Measurements from ENCODE around the gene ARHGEF33. TPM values are rescaled to one million over a fixed set of nuclear protein-coding genes. Genes with fewer than 3 reads are reported as not detected.
A peak's percentile ranks its signal among the peaks of the same experiment; 100 is the strongest.

ARHGEF33 gene
- total and polyA plus RNA-seq, 2 of the 8 experiments (the other 6 are each of a cell fraction or from before 2014, with no cell fraction given) = 0.09 to 0.95 TPM

DNA sequence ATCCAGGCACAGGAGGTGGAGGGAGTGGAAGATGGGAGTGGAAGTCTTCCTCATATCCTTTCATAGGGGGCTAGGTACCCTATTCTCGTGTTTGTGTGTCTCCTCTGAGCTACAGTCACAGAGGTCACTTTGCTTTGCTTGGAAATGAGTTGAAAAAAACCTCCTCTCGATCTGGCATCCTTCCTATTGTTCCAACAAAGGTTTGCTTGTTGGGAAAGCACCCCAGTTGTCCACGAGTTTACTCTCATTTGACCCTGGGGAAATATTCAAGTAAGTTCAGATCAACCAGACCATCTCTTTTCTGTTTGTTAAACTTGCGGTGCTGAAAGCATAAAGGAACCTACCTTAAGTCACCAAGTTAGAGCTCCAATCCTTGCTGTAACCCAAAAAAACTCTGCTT, 59.3 kb downstream of the ARHGEF33 start:
- Histone ChIP-seq H2BK20ac (ENCODE audit: low read length) (no peak overlapping the region), H3K79me1 (ENCODE audit: low read depth, low read length) (no peaks in the 10 kb centered on the region), H4K8ac (ENCODE audit: extremely low read depth, insufficient read depth, low read length) (no peak overlapping the region), H2BK120ac (replicated peaks; ENCODE audit: low read depth, low read length) (no peak overlapping the region), H3K14ac (ENCODE audit: insufficient read length) (no peak overlapping the region), H4K91ac (replicated peaks; ENCODE audit: insufficient read length, low read length) (no peak overlapping the region), H3K18ac (ENCODE audit: extremely low read depth, low read length) (no peak overlapping the region), H3K4me1 (replicated peaks in 1 of 4; ENCODE audit: control insufficient read depth in 3 of 4, insufficient read depth in 4 of 4, low read length in 3 of 4) (no peaks in the 10 kb centered on the region), H3K4me2 (ENCODE audit: insufficient read depth in 1 of 2, low read depth in 2 of 2, low read length in 2 of 2) (no peak overlapping the region), H3K23me2 (ENCODE audit: low read depth, low read length) (no peaks in the 10 kb centered on the region; the same call in 1 of the 2 replicates), H3K56ac (replicated peaks; ENCODE audit: insufficient read length, low read depth, low read length) (no peak overlapping the region), H2BK15ac (ENCODE audit: low read length) (no peak overlapping the region), H3K27ac (ENCODE audit: low read depth, low read length) (no peak overlapping the region), H3K9ac (replicated peaks in 1 of 4; ENCODE audit: extremely low read depth in 1 of 4, low read depth in 3 of 4, low read length in 3 of 4) (no peak overlapping the region), H3K23ac (ENCODE audit: insufficient read length) (no peak overlapping the region), H2AFZ (ENCODE audit: low read length) (peak overlapping the region; percentile 3; the same call in 1 of the 2 replicates), H3K4ac (replicated peaks; ENCODE audit: insufficient read length, low read depth, low read length) (no peak overlapping the region), H3K4me3 (ENCODE audit: extremely low read depth in 1 of 4, insufficient read depth in 2 of 4, low read depth in 3 of 4, low read length in 4 of 4) (no peak overlapping the region), H4K5ac (ENCODE audit: insufficient read length, low read depth, low read length) (no peak overlapping the region), H2BK12ac (ENCODE audit: low read depth, low read length) (no peak overlapping the region), H3K9me3 (ENCODE audit: insufficient read depth in 2 of 2, low read depth in 1 of 2, low read length in 1 of 2) (no peaks in the 10 kb centered on the region), H3K27me3 (replicated peaks in 1 of 4; ENCODE audit: control insufficient read depth in 3 of 4, extremely low read depth in 1 of 4, insufficient read depth in 3 of 4, low read length in 3 of 4) (no peaks in the 10 kb centered on the region), H4K20me1 (replicated peaks in 1 of 2; ENCODE audit: control insufficient read depth in 1 of 2, insufficient read depth in 2 of 2, low read length in 2 of 2) (no peaks in the 10 kb centered on the region), H2AK5ac (ENCODE audit: low read depth, low read length) (no peak overlapping the region), H2BK5ac (ENCODE audit: low read depth, low read length) (no peak overlapping the region), H3K36me3 (ENCODE audit: control insufficient read depth in 2 of 4, insufficient read depth in 4 of 4, low read length in 3 of 4) (no peaks in the 10 kb centered on the region), H3K79me2 (ENCODE audit: control insufficient read depth in 1 of 2, insufficient read depth in 2 of 2, low read length in 2 of 2) (no peaks in the 10 kb centered on the region)
- FAIRE-seq (no peak), DNase-seq (ENCODE audit: low read depth in 1 of 2, low spot score in 2 of 2) (no peak)
- CTCF ChIA-PET (ENCODE audit: partially characterized antibody) = interaction anchor here (0.9 to 6.2 kb wide), 9 partner anchors 10 to 279 kb away, joined by 4 to 64 read pairs (median 9); no protein-coding TSS in a partner anchor
- WGBS, 2 experiments (ENCODE audit: extremely low coverage in 1 of 2, insufficient coverage in 1 of 2, insufficient read length in 1 of 2, insufficient replicate concordance in 2 of 2, low coverage in 1 of 2, low lambda C conversion rate in 2 of 2, missing lambda C conversion rate in 1 of 2) = 85% methylated on average over 4 of the region's 4 CpGs; no CpG with 5 or more reads in 1 of the 2 experiments
- POLR2A ChIA-PET (ENCODE audit: partially characterized antibody) = no interaction called here
- TF ChIP-seq EGR1 (IDR thresholded peaks at IDR 0.05; ENCODE audit: borderline replicate concordance, low read depth, low read length) (no peak), EZH2 (IDR thresholded peaks at IDR 0.05; ENCODE audit: low read depth, low read length, severe bottlenecking) (no peak), SIX5 (IDR thresholded peaks at IDR 0.05; ENCODE audit: low read depth, low read length) (no peak), CBX5 (IDR thresholded peaks at IDR 0.05; ENCODE audit: low read depth, low read length) (no peak), RXRA (IDR thresholded peaks at IDR 0.05; ENCODE audit: insufficient read depth, low read depth, low read length) (no peak), CHD2 (IDR thresholded peaks at IDR 0.05; ENCODE audit: low read length) (no peak), EP300 (IDR thresholded peaks at IDR 0.05; ENCODE audit: borderline replicate concordance in 1 of 2, low read depth in 2 of 2, low read length in 2 of 2) (no peak), NANOG (IDR thresholded peaks at IDR 0.05; ENCODE audit: insufficient read depth, low read depth, low read length, poor library complexity, severe bottlenecking) (no peak), TAF7 (optimal IDR thresholded peaks at IDR 0.05; ENCODE audit: borderline replicate concordance, low read depth, low read length) (no peak), MAFK (IDR thresholded peaks at IDR 0.05; ENCODE audit: low read depth, low read length) (no peak)
